AG04450 (cell line): ENCODE results near the gene RAB3IL1. TPM values are rescaled to one million over a fixed set of nuclear protein-coding genes. Genes with fewer than 3 reads are reported as not detected.
"Not testable (repeated sequence)": the region's sequence is repeated elsewhere in the genome, so short reads cannot be mapped to it uniquely, and the experiment has no call there.

Experiments
- CTCF ChIA-PET: fragments of 300-600, 350-600 bp; formaldehyde crosslinking; extraction: SDS; loops from one replicate; lab custom pipeline; 2022; ENCODE audit warnings: antibody characterized with exemption, inconsistent platforms; lab: Charles Lee
- POLR2A ChIA-PET: fragments of 350-600 bp; formaldehyde crosslinking; extraction: SDS; loops from one replicate; lab custom pipeline; 2021; ENCODE audit warnings: antibody characterized with exemption, inconsistent platforms; lab: Yijun Ruan, JAX
- DNase-seq: peaks from one replicate; pipeline ENCODE4 v3.0.0-alpha.2; 2011; ENCODE audit warnings: low read depth, low spot score
- H3K27ac ChIP-seq: one replicate; pipeline ENCODE4 v1.5.1; 2012; ENCODE audit warnings: low read depth, low read length, control low read depth
- H3K27me3 ChIP-seq: one replicate; pipeline ENCODE4 v1.6.0; 2012; ENCODE audit warnings: low read length; ENCODE audit not compliant: control insufficient read depth, insufficient read depth
- H3K4me3 ChIP-seq: 2 replicates; pipeline ENCODE4 v1.5.1; 2011; ENCODE audit warnings: mild to moderate bottlenecking, low read depth, low read length, control low read depth
- H3K9me3 ChIP-seq: 2 replicates; pipeline ENCODE4 v1.5.1; 2012; ENCODE audit warnings: low read length; ENCODE audit not compliant: control insufficient read depth, insufficient read depth
- polyA plus RNA-seq: library from polyadenylated mRNA; depleted of rRNA; stranded (reverse); fragments of >200 nt; gene quantifications from 2 replicates; pipeline ENCODE4 v1.2.3, GENCODE V29; 2011
- TF ChIP-seq, protein P1 (sequence below): IDR thresholded peaks from 2 replicates; pipeline ENCODE4 v1.5.1; 2011; ENCODE audit warnings: low read depth, low read length, control low read depth, inconsistent platforms

RAB3IL1 gene
- polyA plus RNA-seq, 1 experiment, result 2.7 TPM

DNA sequence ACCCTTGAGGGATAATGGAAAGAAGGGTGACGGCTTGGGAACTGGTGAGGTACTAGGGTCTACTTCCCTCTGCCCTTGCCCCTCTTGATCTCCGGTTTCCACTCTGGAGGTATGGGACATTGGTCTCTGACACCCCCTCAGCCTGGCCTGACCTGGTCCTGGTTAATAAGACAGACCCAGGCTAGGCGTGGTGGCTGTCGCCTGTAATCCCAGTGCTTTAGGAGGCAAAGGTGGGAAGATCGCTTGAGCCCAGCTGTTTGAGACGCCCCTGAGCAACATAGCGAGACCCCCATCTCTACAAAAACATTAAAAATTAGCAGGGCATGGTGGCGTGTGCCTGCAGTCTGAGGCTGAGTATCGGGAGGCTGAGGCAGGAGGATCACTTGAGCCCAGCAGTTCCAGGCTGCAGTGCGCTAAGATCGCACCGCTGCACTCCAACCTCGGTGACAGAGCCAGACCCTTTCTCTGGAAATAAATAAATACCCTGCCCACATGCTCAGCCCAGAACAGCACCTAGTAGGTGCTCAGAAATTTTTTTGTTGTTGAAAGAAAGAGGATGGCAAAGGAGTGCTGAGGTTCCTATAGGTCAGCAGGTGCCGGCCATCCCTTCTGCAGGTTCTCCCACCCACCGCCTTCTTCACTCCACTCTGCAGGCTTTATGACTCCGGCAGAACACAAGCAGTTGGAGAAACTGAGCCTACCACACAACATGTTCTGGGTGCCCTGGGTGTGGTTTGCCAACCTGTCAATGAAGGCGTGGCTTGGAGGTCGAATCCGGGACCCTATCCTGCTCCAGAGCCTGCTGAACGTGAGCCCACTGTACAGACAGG is 39.0 kb upstream of the RAB3IL1 start:
- ChIA-PET POLR2A (no interaction called here), CTCF (interaction anchor here (1.5 to 2.0 kb wide), 3 partner anchors 9 to 125 kb away, joined by 6 to 17 read pairs (median 6); no protein-coding TSS in a partner anchor)
- TF ChIP-seq, protein P1, sequence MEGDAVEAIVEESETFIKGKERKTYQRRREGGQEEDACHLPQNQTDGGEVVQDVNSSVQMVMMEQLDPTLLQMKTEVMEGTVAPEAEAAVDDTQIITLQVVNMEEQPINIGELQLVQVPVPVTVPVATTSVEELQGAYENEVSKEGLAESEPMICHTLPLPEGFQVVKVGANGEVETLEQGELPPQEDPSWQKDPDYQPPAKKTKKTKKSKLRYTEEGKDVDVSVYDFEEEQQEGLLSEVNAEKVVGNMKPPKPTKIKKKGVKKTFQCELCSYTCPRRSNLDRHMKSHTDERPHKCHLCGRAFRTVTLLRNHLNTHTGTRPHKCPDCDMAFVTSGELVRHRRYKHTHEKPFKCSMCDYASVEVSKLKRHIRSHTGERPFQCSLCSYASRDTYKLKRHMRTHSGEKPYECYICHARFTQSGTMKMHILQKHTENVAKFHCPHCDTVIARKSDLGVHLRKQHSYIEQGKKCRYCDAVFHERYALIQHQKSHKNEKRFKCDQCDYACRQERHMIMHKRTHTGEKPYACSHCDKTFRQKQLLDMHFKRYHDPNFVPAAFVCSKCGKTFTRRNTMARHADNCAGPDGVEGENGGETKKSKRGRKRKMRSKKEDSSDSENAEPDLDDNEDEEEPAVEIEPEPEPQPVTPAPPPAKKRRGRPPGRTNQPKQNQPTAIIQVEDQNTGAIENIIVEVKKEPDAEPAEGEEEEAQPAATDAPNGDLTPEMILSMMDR, result no peak
- Histone ChIP-seq H3K27me3 (no peaks in the 10 kb centered on the region), H3K9me3 (peaks cover 4% of the 10 kb centered on the region; the same call in 1 of the 2 replicates), H3K4me3 (no peak overlapping the region), H3K27ac (no peak overlapping the region)
- DNase-seq, result no peak

DNA sequence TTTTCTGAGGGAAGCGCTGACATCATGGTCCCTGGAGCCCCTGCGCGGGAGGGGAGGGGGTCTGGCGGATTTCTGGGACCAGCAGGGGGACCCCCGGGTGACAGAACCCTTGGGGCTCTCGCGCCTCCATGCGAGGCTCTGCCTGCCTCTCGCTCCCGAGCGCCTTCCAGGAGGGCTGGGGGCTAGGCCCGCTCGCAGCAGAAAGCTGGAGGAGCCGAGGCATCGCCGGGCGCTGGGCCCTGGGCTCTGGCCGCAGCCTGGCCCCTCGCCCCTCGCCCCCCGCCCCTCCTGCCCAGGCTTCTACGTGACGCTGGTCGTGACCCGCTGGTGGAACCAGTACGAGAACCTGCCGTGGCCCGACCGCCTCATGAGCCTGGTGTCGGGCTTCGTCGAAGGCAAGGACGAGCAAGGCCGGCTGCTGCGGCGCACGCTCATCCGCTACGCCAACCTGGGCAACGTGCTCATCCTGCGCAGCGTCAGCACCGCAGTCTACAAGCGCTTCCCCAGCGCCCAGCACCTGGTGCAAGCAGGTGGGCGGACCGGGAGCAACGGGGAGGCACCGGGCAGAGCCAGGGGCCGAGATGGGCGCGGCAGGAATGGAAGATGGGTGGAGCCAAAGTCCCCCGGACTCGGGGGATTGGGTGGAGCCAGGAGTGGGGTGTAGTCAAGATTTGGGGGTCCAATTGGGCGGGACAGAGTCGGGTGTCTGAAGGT is 38.2 kb upstream of the RAB3IL1 start:
- peaks cover 4% of the 10 kb centered on the region; the same call in 1 of the 2 replicates for H3K9me3 ChIP-seq
- peak overlapping the region; percentile 52 for H3K4me3 ChIP-seq
- TF ChIP-seq, protein P1, result no peak
- ChIA-PET POLR2A (interaction anchor here (0.5 to 1.9 kb wide), 8 partner anchors 8 to 157 kb away, joined by 3 to 20 read pairs (median 5); partner anchors contain the start of genes FTH1 and RAB3IL1), CTCF (interaction anchor here (0.6 to 2.0 kb wide), 6 partner anchors 31 to 158 kb away, joined by 3 to 17 read pairs (median 4); no protein-coding TSS in a partner anchor)
- H3K27me3 ChIP-seq, result no peaks in the 10 kb centered on the region
- H3K27ac ChIP-seq, result peak overlapping the region; percentile 47
- no peak for DNase-seq

DNA sequence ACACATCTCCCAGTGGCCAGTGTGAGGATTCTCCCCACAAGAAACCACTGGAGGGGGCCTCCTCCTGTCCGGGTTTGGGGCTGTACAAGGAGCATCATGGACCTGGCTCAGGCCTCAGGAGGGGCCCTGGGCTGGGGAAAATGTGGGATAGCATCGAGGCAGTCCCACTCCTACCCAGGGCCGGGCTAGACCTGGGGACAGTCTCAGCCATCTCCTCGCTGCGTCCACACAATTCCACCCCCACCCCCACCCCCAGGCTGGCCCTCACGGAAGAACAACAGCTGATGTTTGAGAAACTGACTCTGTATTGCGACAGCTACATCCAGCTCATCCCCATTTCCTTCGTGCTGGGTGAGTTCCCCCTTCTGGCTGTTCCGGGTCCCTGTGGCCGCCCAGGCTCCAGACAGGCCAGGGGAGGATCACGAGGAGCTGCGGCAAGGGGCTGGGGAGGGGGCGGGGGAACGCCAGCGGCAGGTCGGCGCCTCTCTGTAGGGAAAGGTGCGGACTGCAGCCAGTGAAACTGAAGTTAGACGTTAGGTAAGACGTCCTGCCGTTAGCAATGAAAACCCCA is 37.6 kb upstream of the RAB3IL1 start:
- Histone ChIP-seq H3K27ac (peak overlapping the region; percentile 77), H3K4me3 (peak overlapping the region; percentile 52), H3K27me3 (no peaks in the 10 kb centered on the region), H3K9me3 (peaks cover 4% of the 10 kb centered on the region; the same call in 1 of the 2 replicates)
- no peak for DNase-seq
- POLR2A ChIA-PET, result interaction anchor here (0.5 to 1.9 kb wide), 10 partner anchors 9 to 158 kb away, joined by 3 to 20 read pairs (median 4); partner anchors contain the start of genes FTH1 and RAB3IL1
- CTCF ChIA-PET, result interaction anchor here (0.6 to 2.0 kb wide), 9 partner anchors 15 to 158 kb away, joined by 3 to 17 read pairs (median 4); no protein-coding TSS in a partner anchor
- TF ChIP-seq, protein P1, result peak; percentile 31

DNA sequence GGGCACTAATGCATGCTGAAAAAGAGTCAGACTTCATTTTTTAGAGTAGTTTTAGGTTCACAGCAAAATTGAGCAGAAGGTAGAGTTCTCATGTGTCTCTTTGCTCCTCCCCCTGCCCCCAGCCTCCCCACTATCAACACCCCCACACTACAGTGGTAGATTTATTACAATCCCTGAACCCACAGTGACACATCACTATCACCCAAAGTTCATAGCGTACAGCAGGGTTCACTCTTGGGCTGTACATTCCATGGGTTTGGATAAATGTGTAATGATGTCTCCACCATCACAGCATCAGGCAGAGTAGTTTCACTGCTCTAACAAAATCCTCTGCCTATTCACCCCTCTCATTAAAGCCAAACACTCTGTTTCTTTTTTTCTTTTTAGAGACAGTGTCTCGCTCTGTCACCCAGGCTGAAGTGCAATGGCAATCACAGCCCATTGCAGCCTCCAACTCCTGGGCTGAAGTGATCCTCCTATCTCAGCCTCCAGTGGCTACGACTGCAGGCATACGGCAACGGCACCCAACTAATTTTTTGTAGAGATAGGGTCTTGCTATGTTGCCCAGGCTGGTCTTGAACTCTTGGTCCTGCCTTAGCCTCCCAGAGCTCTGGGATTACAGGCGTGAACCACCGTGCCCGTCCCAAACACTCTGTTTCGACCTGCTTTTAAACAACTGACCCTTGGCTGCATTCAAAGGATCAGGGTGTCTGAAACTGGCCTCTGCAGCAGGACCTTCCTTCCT is 36.9 kb upstream of the RAB3IL1 start:
- no peak for DNase-seq
- TF ChIP-seq, protein P1, result no peak
- POLR2A ChIA-PET, result interaction anchor here (0.6 to 1.9 kb wide), 6 partner anchors 9 to 157 kb away, joined by 3 to 20 read pairs (median 6); partner anchors contain the start of genes FTH1 and RAB3IL1
- peaks cover 4% of the 10 kb centered on the region; the same call in 1 of the 2 replicates for H3K9me3 ChIP-seq
- no peaks in the 10 kb centered on the region for H3K27me3 ChIP-seq
- H3K4me3 ChIP-seq, result no peak overlapping the region
- H3K27ac ChIP-seq, result peak overlapping the region; percentile 77
- CTCF ChIA-PET, result interaction anchor here (0.6 to 2.0 kb wide), 8 partner anchors 15 to 157 kb away, joined by 3 to 17 read pairs (median 4); no protein-coding TSS in a partner anchor

DNA sequence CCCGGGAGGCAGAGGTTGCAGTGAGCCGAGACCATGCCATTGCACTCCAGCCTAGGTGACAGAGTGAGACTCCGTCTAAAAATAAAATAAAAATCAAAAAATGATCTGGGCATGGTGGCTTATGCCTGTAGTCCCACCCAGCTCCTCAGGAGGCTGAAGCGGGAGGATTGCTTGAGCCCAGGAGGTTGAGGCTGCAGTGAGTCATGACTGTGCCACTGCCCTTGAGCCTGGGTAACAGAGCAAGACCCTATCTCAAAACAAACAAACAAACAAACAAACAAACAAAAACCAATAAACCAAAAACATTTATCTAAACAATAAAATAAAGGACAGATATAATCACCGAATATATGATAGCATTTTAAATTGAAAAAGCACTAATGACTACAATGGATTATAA is 36.3 kb upstream of the RAB3IL1 start:
- not testable (repeated sequence) for H3K27me3 ChIP-seq, DNase-seq, H3K4me3 ChIP-seq, H3K9me3 ChIP-seq, H3K27ac ChIP-seq
- ChIA-PET CTCF (interaction anchor here (1.0 to 1.8 kb wide), 4 partner anchors 55 to 156 kb away, joined by 3 to 5 read pairs (median 4); no protein-coding TSS in a partner anchor), POLR2A (interaction anchor here (2.0 kb wide), 1 partner anchor 14 kb away, joined by 6 read pairs; the partner anchor contains the start of gene FTH1)
